8988T (cell line): ENCODE data around the gene TIMP4.

Source experiments
- DNase-seq: peaks from one replicate; pipeline ENCODE4 v3.0.0; 2011

The TIMP4 gene

DNA sequence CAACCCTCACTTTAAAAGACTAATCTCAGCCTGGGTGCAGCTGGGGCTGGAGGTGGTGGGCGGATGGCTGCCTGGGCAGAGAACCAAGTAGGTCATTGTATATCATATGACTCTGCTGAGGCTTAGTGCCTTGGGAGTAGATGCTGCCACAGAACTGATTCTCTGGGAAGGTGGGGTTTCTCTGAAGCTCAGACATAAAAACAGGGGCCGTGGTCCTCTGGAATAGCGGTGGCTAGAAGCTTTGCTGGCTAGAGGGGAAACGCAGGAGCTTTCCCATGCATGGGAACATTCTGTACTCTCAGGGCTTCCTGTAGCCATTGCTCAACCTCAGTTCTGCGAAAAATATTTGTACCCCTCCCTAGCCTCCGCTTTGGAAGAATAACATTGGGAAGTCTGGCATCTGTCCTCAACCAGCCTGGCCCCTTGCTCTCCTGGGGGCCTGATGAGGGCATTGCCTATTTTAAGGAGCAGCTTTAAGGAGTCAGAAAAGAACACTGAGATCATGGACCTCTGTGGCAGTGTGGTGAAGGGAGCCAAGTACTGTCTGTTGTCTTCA lies 14.7 kb downstream of the TIMP4 start:
- DNase-seq: no peak

- DNase-seq: no peak
Observed at GRCh38 chr3:12142476-12142875, 16.2 kb downstream of the TIMP4 start.

GRCh38 chr3:12141350-12141749 lies 17.4 kb downstream of the TIMP4 start:
- DNase-seq: no peak

- DNase-seq: no peak
Observed at GRCh38 chr3:12139111-12139511, 19.6 kb downstream of the TIMP4 start.

DNA sequence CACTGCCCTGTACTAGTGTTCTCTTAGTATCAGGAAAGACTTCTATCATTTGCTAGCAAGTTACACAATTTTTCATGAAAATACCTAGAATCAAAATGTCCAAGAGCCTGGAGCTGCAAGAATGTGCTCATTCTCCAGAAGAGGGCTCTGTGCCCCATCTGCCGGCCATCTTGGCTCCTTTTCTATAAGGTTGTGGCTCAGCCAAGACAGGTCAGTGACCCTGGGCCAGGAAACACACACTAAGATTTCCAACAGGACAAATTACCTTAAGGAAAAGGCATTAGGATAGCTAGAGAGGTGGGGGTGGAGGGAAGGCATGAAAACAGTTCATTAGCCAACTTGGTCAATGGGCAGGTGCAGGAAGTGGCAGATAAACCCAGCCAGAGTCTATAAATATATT lies 20.7 kb downstream of the TIMP4 start:
- no peak for DNase-seq

DNA sequence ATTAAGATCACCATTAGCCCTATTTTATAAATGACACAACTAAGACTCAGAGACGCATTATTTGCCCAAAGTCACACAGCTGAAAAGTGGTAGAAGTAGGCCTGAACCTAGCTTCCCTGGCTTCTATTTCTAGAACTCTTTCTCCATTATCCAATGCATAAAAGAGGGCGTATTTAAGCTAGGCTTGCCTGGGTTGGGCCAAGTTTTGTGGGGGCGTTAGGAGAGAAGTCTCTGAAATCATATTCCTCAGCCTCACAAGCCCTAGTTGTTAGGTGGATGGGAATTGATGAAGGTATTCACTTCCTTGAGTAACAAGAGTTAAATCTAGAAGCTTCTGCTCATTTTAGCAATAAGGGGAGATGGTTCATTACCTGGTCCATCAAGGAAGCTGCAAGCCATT lies 22.3 kb downstream of the TIMP4 start:
- DNase-seq: no peak

GRCh38 chr3:12135029-12135657 lies 23.6 kb downstream of the TIMP4 start:
- DNase-seq: peak; percentile 40

- DNase-seq: no peak
Observed at GRCh38 chr3:12132881-12133280, 25.8 kb downstream of the TIMP4 start.

GRCh38 chr3:12131351-12132090 lies 27.2 kb downstream of the TIMP4 start:
- no peak for DNase-seq

DNA sequence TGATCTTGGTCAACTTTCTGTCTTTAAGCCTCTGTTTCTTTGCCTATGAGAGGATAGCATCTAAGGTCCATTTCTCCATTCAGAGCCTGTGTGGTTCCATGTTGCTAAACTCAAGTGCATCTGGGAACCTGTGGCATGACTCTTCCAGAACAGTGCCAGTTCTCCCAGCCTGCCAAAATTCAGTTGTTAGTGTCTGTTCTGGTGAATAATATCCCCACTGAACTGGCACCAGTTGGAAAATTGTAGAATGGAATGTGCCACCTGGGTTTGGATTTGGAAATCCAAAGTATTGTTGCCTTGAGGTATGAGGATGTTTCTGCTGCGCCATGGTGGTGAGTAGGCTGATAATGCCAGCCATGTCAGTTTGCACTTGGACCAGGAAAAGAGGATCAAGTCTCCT lies 31.3 kb downstream of the TIMP4 start:
- DNase-seq: no peak

GRCh38 chr3:12125772-12126171 lies 32.9 kb downstream of the TIMP4 start:
- no peak for DNase-seq

- no peak for DNase-seq
Observed at GRCh38 chr3:12121466-12121865, 37.2 kb downstream of the TIMP4 start.

DNA sequence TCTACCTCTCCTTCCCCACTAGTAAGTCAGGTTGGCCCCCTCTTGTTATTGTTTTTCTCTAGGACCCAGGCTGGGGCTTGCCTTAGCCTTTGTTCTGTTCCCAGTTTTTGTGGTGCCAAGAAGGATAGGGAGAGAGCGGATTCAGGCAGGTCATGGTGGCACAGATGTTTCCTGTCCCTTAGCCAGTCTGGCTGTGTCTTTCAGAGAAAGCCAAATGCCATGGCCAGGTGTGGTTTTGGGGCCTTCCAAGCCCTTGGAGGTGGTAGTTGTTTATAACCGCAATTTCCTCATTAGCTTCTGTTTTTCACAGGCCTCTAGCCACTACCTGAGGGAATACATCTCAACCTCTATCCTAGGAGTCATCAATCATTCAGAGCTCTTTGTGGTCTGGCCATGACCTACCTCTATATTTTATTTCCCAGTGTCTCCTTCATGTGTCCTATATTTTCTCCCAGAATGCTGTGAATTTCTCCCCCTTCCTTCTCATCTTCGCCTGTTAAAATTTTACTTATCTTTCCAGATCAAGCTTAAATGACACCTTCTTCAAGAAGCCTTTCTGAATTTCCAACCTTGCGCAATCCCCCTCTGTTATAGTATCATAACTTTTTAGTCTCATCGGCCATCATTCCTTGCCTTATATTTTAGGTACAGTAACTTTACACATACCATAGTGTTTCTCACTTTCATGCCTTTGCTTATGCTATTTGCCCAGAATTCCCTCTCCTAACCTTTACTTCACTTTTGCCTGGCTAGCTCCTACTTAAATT lies 38.2 kb downstream of the TIMP4 start:
- no peak for DNase-seq

DNA sequence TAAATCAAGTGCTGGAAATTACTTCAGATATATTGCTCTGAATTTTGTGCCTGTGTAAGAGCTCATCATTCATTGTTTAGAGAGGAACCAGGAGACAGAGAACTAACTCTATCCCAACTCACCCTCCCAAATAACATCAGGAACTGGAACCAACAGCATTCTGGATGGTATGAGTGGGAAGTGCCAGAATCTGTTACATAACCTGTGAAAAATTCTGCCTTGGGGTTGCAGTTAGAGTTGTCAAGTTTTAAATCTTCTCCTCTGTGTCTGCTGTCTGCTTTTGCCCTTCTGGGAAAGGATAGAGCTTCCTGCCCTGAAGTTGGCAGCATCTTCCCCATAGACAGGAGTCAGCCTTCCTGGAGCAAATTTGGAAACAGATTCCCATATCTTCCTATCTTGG lies 41.2 kb downstream of the TIMP4 start:
- DNase-seq: no peak

DNA sequence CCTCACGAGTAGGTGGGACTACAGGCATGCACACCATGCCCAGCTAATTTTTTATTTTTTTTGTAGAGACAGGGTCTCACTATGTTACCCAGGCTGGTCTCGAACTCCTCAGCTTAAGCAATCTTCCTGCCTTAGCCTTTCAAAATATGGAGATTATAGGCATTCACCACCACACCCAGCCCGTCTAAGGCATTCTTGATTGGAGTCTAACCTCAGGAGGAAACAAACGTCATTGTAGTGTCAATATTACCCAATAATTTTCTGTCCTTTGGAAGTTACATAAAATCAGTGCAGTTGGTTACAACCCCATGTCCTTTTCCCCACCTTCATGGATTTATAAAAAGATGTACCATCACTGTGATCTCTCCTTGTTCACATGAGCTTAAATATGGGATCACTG lies 41.8 kb downstream of the TIMP4 start:
- no peak for DNase-seq

DNA sequence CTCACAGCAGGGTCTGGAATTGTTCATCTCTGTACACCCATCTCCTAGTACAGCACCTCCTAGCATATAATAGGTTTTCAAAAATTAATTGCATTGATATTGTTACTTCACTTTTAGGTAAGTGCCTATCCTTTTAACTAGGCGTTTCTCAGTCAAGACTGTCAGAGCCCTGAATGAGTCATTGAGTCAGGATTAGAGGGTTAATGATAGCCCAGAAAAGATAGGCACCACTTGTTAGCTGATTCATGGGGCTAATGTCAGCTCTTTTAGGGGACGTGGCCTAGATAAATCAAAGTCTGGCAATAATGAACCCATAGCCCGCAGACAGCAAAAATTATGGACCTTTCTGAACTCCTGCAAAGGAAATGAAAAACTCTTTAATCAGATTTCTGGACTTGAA lies 42.9 kb downstream of the TIMP4 start:
- DNase-seq: no peak

- no peak for DNase-seq
Observed at GRCh38 chr3:12115104-12115503, 43.6 kb downstream of the TIMP4 start.

- DNase-seq: no peak
Observed at GRCh38 chr3:12114251-12114650, 44.5 kb downstream of the TIMP4 start.

DNA sequence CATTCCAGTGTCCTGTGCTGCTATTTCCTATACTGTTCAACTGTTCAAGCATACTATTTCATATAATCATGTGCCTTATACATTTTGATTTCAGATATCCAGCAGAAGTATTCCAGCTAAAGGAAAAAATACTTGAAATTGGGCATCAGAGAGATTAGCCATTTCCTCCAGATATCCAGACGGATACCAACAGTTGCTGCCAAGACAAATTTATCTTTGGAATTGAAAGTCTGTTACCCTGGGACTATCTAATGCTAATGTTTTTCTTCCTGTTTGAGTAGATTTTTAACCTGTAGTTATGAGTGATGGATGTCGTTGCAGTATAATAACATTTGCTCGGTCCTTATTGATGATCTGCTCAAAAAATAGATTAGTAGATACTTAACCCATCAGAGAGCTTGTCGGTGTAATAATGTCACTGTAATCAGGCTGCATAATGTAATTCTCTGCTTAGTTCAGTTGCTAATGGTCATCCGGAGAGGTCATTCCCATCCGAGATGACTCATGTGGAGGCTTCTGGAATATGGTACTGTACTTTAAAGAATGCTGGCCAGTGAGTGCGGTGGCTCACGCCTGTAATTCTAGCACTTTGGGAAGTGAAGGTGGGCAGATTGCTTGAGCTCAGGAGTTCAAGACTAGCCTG lies 51.5 kb downstream of the TIMP4 start:
- DNase-seq: no peak
